Stimulated activated naive CD4-positive, alpha-beta T cell treated with Interleukin-2 at 50 U/mL for 16 hours (primary cell): ENCODE results near the gene TECR.

ENCODE experiments used
- DNase-seq: peaks from one replicate; lab custom pipeline; 2025; lab: John Stamatoyannopoulos, UW

Gene TECR

DNA sequence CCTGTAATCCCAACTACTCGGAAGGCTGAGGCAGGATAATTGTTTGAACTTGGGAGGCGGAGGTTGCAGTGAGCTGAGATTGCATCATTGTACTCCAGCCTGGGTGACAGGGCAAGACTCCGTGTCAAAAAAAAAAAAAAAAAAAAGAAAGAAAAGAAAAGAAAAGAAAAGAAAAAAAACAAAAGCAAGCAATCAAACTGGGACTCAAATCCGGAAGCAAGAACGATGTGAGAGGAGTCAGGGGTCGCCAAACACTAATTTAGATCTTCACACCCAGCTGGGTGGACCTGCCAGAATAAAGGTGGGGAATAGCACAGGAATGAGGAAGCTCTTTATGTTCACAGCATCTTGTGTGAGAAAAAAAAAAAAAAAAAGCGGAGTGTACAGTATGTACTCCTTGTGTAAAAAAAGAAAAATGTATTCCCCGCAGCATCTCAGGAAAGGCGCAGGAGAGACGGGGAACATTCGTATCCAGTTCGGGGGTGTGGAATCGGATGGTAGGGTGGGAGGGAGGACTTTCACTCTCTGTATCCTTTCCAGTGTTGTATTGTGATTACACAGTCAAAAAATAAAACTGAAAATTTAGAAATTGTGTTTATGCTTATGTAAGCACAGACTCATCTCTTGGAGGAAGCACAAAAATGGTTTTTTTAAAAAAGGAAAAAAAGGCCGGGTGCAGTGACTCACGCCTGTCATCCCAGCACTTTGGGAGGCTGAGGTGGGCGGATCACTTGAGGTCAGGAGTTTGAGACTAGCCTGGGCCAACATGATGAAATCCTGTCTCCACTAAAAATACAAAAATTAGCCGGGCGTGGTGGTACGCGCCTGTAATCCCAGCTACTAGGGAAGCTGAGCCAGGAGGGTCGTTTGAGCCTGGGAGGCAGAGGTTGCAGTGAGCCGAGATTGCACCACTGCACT, 18.8 kb upstream of the TECR start:
- DNase-seq, result no peak

DNA sequence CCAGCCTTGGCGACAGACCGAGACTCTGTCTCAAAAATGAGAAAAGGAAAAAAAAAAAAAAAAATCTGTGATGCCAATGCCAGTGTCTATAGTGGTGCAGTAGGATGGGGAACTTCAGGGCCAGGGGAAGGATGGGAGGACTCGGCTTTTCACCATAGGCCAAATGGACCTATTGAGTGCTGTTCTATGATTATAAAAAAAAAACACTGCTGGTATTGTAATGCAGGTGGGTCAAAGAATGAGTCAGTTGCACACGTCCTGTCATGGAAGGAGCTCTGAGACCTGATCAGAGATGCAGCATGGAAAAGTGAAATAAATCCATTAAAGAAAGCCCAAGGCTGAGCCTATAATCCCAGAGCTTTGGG, 18.2 kb upstream of the TECR start:
- no peak for DNase-seq

- DNase-seq, result no peak
Measured at GRCh38 chr19:14512406-14512961, 16.9 kb upstream of the TECR start.

GRCh38 chr19:14514215-14514863, 15.1 kb upstream of the TECR start:
- no peak for DNase-seq

DNA sequence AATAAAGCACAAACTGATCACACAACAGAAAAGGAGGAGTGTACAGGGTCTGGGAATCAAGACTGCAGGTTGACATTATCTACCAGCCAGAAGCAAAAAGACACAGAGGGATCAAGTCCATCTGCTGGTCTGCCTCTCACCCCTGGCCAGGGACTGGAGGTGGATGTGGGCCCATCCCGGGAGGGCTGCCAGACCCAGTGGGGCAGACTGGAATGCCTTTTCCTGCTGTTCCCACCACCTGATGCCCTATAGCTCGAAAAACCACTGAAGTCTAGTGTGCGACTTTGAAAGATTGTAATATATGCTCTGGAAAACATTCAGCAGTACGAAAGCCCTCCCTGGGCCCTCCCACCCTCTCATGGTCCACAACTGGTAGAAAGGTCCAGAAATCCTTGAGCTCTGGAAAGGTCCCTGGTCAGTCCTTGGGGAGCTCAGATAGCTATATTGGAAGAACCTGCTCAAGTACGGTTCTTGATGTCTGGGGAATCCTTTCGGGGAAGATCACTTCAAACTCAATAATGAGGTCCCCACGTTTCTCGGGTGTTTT, 13.8 kb upstream of the TECR start:
- DNase-seq, result no peak

DNA sequence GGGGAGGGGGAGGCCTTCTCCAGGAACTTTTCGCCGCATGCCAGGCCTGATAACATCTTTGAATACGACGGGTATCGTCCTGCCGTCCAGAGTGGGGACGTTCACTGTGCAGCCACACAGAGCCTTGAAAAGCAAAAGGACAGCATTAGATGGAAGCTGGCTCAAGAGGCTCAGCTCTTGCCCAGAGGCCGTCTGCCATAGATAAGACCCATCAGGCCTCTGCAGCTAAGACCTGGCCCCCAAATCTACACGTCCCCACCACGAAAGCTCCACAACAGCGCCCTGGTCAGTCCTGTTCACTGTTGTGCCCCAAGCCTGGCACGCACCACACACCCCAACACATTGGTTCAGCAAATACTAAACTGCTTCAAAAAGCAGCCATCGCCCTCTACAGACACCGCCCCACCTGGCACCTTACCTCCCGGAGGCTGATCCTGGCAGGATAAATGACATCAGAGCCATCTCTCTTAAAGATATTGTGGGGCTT, 13.3 kb upstream of the TECR start:
- DNase-seq, result no peak

- no peak for DNase-seq
Measured at GRCh38 chr19:14516746-14517438, 12.5 kb upstream of the TECR start.

DNA sequence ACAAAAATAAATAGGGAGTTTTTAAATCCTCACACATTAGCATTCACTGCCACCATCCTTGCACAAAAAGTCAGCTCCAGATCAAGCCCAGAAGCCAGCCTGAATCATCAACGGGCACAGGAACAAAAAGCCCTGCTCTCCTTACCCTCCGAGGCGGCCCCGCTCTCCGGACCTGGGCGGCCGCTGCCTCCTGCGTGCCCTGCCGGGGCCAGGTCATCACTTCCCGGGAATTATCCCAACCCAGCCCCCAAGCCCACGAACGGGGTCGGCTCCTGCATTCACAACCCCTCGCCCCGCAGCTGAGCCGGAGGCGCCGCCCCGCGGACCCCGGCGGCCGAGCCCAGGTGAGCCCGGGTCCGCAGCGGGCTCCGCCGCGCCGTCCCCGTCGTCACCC, 12.0 kb upstream of the TECR start:
- no peak for DNase-seq

GRCh38 chr19:14517840-14518505, 11.4 kb upstream of the TECR start, which contains the start of gene DNAJB1:
DNAJB1 (minus strand) TSS chr19:14518397; CDS start chr19:14518349, 48 bp downstream.
- DNase-seq, result peak; percentile 71

DNA sequence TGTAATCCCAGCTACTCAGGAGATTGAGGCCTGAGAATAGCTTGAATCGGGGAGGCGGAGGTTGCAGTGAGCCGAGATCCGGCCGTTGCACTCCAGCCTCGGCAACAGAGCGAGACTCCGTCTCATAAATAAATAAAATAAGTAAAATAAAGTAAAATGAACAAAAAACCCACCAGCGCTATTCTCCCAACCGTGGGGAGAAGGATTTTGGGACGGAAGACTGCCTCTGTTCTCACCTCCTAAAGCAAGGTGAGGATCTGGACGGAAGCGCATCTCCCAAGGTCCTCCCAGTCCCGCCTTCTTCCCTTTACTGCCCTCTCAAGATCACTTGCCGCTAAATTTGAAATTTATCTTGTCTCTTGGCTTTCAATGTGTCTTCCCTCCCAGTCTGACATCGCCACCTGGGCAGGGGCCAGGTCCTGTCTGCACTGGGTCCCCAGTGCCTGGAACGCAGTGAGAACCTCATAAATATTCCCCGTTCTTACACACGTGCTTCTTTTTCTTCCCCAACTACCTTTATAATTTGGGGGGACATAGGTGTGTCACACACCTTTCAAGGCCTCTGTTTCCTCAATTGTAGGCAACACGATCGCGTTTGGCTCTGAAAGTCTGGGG, 10.0 kb upstream of the TECR start:
- DNase-seq, result no peak

DNA sequence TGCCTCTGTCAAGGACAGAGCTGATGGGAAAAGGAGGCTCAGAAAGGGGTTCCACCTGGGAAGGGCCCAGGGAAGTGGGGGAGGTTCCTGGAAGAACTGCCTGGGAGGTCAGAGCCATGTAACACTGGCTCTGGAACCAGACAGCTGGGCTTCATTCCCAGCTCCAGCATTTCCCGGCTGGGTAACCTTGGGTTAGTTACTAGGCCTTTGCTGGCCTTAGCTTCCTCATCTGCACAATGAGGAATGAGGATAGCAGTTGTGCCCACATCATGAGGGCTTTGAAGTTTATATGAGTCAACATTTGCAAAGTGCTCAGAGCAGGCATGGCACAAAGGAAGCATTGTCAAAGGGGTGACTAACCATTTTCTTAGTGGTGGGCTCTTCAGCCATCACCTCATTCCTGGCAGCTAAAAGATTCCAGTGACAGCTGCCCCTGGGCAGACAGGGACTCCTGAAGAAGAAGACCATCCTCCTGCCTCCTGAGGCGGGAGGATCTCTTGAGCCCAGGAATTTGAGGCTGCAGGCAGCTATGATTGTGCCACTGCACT, 9.5 kb upstream of the TECR start:
- DNase-seq, result no peak

GRCh38 chr19:14520543-14520942, 8.9 kb upstream of the TECR start:
- no peak for DNase-seq

DNA sequence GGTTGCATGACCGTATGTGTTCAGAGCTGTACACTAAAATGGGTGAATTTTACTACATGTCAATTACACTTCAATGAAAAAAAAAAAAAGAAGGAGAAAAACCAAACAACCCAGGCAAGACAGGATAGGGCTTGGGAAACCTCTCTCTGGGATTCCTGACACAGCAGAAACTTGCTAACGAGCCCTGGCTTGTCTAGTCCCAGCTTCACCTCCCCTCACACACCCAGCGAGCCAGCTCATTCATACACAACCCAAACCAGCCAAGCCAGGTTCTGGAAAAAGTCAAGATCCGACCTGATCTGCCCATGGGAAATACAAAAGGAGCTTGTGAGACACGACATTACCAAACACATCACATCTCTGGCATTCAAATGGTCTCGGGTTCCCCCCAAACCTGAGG, 3.7 kb upstream of the TECR start:
- no peak for DNase-seq

DNA sequence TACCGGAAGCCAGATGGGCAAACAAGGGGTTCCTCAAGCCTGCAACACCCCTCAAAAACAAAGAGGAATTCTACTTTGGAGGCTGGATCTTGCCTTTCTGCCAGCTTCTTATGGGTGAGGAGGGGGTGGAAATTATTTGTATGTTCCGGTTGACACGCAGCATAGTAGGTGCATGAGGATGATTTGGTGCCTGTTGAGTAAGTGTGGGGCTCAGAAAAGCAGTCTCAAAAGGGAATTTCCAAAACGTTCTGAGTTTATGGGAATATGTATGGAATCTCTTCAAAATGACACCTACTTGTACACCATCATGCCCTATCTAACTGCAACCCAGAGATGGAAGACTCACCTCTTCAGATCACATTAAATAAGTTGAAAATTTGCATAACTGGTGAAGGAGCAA, 3.0 kb upstream of the TECR start:
- DNase-seq, result no peak

DNA sequence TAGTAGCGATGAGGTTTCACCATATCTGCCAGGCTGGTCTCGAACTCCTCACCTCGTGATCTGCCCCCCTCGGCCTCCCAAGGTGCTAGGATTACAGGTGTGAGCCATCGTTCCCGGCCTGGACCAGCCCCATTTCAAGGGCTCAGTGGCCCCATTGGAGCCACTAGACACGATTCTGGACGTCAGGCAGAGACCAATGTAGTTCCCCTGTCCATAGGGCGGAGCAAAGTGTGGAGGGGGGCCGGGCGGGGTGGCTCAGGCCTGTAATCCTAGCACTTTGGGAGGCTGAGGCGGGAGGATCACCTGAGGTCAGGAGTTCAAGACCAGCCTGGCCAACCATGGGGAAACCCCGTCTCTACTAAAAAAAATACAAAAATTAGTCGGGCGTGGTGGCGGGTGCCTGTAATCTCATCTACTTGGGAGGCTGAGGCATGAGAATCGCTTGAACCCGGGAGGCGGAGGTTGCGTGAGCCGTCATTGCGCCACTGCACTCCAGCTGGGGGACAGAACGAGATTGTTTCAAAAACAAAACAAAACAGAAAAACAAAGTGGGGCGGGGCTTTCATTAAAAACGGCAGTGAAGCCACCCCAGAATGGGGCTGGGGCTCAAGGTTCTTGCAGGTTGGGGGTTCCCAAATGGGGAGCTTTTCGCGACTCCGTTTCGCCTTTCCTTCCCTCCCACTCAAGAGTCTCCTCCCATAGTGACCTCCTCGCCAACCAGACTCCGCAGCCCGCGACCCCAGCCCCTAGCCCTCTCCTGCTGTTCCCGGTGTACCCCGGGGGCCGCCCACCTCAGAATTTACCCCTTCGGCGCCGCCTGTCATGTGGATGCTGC, 758 bp upstream of the TECR start:
- no peak for DNase-seq

GRCh38 chr19:14530005-14530348, 583 bp downstream of the TECR start:
- no peak for DNase-seq

DNA sequence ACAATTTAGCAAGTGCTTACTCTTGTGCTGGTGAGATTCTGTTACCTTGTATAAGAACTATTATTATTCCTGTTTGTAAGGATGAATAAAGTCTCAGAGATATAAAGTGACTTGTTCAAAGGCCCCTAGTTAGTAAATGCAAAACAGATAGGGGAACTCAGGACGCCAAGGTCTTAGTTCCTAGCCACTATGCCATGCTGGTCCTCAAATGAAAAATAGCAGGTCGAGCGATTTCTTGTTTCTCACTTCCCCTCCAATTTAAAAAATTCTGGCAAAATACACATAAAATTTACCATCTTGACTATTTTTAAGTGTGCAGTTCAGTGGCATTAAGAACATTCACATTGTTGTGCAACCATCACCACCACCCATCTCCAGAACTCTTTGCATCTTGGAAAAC, 1.1 kb downstream of the TECR start:
- no peak for DNase-seq

GRCh38 chr19:14533450-14533849, 4.1 kb downstream of the TECR start:
- no peak for DNase-seq

DNA sequence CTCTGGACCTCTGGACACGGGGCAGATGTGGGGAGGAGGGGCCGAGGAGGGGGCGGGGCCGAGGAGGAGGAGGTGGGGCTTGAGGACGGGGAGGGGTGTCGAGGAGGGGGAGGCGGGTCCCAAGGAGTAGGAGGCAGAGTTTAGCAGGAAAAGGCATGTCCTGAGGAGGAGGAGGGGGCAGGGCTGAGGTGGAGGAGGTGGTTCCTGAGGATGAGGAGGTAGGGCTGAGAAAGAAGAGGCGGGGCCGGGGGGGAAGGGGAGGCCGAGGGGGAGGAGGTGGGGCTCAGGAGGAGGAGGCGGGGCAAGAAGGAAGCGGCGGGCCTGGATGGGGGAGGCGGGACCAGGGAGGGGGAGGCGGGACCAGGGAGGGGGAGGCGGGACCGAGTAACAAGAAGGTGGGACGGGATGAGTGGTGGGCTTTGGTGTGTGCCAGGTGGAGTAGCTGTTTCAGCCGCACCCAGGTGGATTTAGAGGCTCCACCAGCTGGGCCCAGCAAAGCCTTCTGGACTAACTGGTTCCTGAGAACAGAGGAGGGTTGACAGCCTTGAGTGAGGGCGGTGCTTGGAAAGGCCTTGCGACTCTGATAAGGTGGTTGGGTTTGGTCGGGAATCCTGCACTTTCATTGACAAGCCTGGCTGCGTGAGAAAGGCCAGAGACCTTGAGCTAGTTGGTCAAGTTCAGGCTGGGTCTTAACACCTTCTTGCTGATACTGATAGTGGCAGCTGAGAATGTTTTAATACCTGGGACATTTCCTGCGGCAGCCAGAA, 7.7 kb downstream of the TECR start:
- no peak for DNase-seq
